OCI-LY1 (cell line): ENCODE results near the gene ARHGEF4.

Experiments used
- H2AFZ ChIP-seq: fragments of 200-600 bp; sonication (generic), shearing (Covaris generic); 2 replicates; pipeline ENCODE4 v1.6.0; 2014; ENCODE audit warnings: antibody characterized with exemption, mild to moderate bottlenecking, low read length
- H3F3A ChIP-seq: fragments of 200-600 bp; sonication (generic), shearing (Covaris generic); 2 replicates; pipeline ENCODE4 v1.6.0; 2014; ENCODE audit warnings: mild to moderate bottlenecking, antibody characterized with exemption, low read length, moderate library complexity; ENCODE audit not compliant: insufficient read depth
- H3K27ac ChIP-seq: fragments of 200-600 bp; sonication (generic); 2 replicates; pipeline ENCODE4 v1.5.1; 2014; ENCODE audit warnings: low read length, mixed run types, mild to moderate bottlenecking, low read depth; ENCODE audit not compliant: poor library complexity, severe bottlenecking
- H3K27me3 ChIP-seq: fragments of 200-600 bp; sonication (generic); 2 replicates; pipeline ENCODE4 v1.6.0; 2014; ENCODE audit warnings: antibody characterized with exemption, mild to moderate bottlenecking, low read length, moderate library complexity; ENCODE audit not compliant: insufficient read depth
- H3K36me3 ChIP-seq: fragments of 200-600 bp; sonication (generic); 2 replicates; pipeline ENCODE4 v1.6.1; 2014; ENCODE audit warnings: mild to moderate bottlenecking, antibody characterized with exemption, low read length, moderate library complexity, mixed read lengths; ENCODE audit not compliant: insufficient read depth
- H3K4me1 ChIP-seq: fragments of 200-600 bp; sonication (generic); 2 replicates; pipeline ENCODE4 v1.5.1; 2014; ENCODE audit warnings: mild to moderate bottlenecking, low read length, moderate library complexity; ENCODE audit not compliant: insufficient read depth, severe bottlenecking
- H3K4me2 ChIP-seq: fragments of 200-600 bp; sonication (generic), shearing (Covaris generic); 2 replicates; pipeline ENCODE4 v1.6.1; 2014; ENCODE audit warnings: low read length
- H3K4me3 ChIP-seq: fragments of 200-600 bp; sonication (generic); 2 replicates; pipeline ENCODE4 v1.5.1; 2014; ENCODE audit warnings: low read length, low read depth, mild to moderate bottlenecking, mixed read lengths; ENCODE audit not compliant: poor library complexity, severe bottlenecking
- H3K79me2 ChIP-seq: fragments of 200-600 bp; shearing (Covaris generic); 2 replicates; pipeline ENCODE4 v1.6.1; 2016; ENCODE audit warnings: mixed run types, low read length, mixed read lengths; ENCODE audit not compliant: insufficient read depth
- H3K9ac ChIP-seq: fragments of 200-600 bp; sonication (generic), shearing (Covaris generic); 2 replicates; pipeline ENCODE4 v1.6.1; 2014; ENCODE audit warnings: mild to moderate bottlenecking, low read length, mixed read lengths
- H3K9me2 ChIP-seq: fragments of 200-600 bp; sonication (generic), shearing (Covaris generic); 2 replicates; pipeline ENCODE4 v1.6.1; 2014; ENCODE audit warnings: low read depth, mild to moderate bottlenecking, low read length, mixed read lengths
- H3K9me3 ChIP-seq: fragments of 200-600 bp; shearing (Covaris generic); 2 replicates; pipeline ENCODE4 v1.6.1; 2014; ENCODE audit warnings: low read length, mixed read lengths
- H4K20me1 ChIP-seq: fragments of 200-600 bp; sonication (generic), shearing (Covaris generic); 2 replicates; pipeline ENCODE4 v1.6.0; 2016; ENCODE audit warnings: mild to moderate bottlenecking, low read length; ENCODE audit not compliant: insufficient read depth
- CTCF ChIP-seq: fragments of 200-600 bp; sonication (generic), shearing (Covaris generic); IDR thresholded peaks from 2 replicates; pipeline ENCODE4 v1.5.1; 2017; ENCODE audit warnings: mild to moderate bottlenecking, antibody characterized with exemption, low read length, moderate library complexity, mixed read lengths
- EZH2 ChIP-seq: fragments of 200-600 bp; sonication (generic), shearing (Covaris generic); IDR thresholded peaks from 2 replicates; pipeline ENCODE4 v1.8.0; 2017; ENCODE audit warnings: borderline replicate concordance, mixed run types, mild to moderate bottlenecking, antibody characterized with exemption, low read length, moderate library complexity, mixed read lengths

Gene ARHGEF4

GRCh38 chr2:130922417-130922816, 85.7 kb downstream of the ARHGEF4 start:
- H4K20me1 ChIP-seq: no peaks in the 10 kb centered on the region
- H3F3A ChIP-seq: no peaks in the 10 kb centered on the region
- H3K27ac ChIP-seq: no peak overlapping the region
- no peak overlapping the region for H2AFZ ChIP-seq
- H3K9me3 ChIP-seq: no peaks in the 10 kb centered on the region
- no peaks in the 10 kb centered on the region for H3K9me2 ChIP-seq
- H3K4me3 ChIP-seq: no peak overlapping the region
- no peaks in the 10 kb centered on the region for H3K27me3 ChIP-seq
- TF ChIP-seq EZH2 (no peak), CTCF (no peak)
- H3K79me2 ChIP-seq: no peaks in the 10 kb centered on the region
- H3K4me2 ChIP-seq: no peak overlapping the region
- H3K36me3 ChIP-seq: no peaks in the 10 kb centered on the region
- H3K4me1 ChIP-seq: no peaks in the 10 kb centered on the region
- no peak overlapping the region for H3K9ac ChIP-seq

DNA sequence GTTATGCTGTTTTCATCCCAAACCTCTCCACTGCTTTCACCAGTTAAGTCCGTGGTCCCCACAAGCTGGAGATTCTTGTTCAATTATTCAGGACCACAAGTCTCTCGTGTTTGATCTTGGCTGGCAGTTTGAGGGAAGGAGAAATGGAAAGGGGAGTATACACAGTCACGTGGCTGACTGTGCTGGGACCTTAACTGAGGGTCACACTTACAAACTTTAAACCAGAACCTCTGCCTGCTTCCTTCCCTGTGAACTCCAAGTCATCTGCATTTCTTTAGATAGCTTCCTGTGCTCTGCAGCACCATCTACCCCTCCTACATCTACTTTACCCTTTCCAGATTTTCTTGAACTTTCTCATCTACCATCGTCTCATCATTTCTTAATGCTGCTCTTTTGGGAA, 91.7 kb downstream of the ARHGEF4 start:
- TF ChIP-seq CTCF (no peak), EZH2 (no peak)
- no peaks in the 10 kb centered on the region for H4K20me1 ChIP-seq
- H3K9me2 ChIP-seq: no peaks in the 10 kb centered on the region
- no peak overlapping the region for H3K27ac ChIP-seq
- no peak overlapping the region for H3K4me3 ChIP-seq
- no peaks in the 10 kb centered on the region for H3K36me3 ChIP-seq
- no peaks in the 10 kb centered on the region for H3F3A ChIP-seq
- H3K9me3 ChIP-seq: no peaks in the 10 kb centered on the region
- no peak overlapping the region for H3K4me2 ChIP-seq
- no peaks in the 10 kb centered on the region for H3K4me1 ChIP-seq
- no peak overlapping the region for H2AFZ ChIP-seq
- no peaks in the 10 kb centered on the region for H3K27me3 ChIP-seq
- H3K79me2 ChIP-seq: no peaks in the 10 kb centered on the region
- no peak overlapping the region for H3K9ac ChIP-seq

DNA sequence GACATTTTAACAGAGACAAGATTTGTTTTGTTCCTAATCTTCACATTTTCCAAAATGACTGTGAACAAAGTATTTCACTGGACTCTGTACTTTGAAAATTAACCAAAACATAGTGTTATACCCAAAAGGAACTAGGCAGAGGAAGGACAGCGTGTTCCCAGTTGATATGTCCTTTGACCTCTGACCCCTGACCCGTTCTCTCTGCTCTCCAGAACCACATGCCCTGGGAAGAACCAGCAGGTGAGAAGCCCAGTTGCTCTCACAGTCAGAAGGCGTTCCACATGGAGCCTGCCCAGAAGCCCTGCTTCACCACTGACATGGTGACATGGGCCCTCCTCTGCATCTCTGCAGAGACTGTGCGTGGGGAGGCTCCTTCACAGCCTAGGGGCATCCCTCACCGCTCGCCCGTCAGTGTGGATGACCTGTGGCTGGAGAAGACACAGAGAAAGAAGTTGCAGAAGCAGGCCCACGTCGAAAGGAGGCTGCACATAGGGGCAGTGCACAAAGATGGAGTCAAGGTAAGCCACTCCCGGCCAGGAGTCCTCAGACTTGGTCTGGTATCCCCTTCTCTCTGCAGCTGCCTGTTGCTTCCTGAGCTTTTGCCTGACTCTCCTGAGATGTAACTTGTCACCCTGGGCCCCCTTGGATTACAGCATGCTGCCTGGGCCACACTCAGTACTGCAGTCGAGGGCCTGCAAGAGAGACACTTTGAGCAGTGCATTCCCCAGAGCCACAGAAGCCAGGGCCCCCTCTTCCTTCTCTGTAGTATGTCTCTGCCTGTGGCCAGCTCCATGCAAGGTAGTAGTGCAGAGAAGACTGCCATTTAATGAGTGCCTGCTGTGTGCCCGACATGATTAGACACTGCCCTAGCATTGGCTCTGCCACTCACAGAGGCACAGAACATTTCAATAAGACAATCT, 94.3 kb downstream of the ARHGEF4 start:
- no peaks in the 10 kb centered on the region for H3F3A ChIP-seq
- no peaks in the 10 kb centered on the region for H4K20me1 ChIP-seq
- no peaks in the 10 kb centered on the region for H3K4me1 ChIP-seq
- H2AFZ ChIP-seq: no peak overlapping the region
- no peaks in the 10 kb centered on the region for H3K9me3 ChIP-seq
- no peak overlapping the region for H3K27ac ChIP-seq
- no peaks in the 10 kb centered on the region for H3K9me2 ChIP-seq
- no peaks in the 10 kb centered on the region for H3K27me3 ChIP-seq
- no peak overlapping the region for H3K4me2 ChIP-seq
- H3K9ac ChIP-seq: no peak overlapping the region
- H3K4me3 ChIP-seq: no peak overlapping the region
- H3K36me3 ChIP-seq: no peaks in the 10 kb centered on the region
- TF ChIP-seq EZH2 (no peak), CTCF (no peak)
- no peaks in the 10 kb centered on the region for H3K79me2 ChIP-seq
